ENCODE measurements around the gene PTPRZ1. TPM values are rescaled to one million over a fixed set of nuclear protein-coding genes. Genes with fewer than 3 reads are reported as not detected.

Gene PTPRZ1
- total and polyA plus RNA-seq, 10 of the 15 experiments (the other 5 are each of a cell fraction or from before 2014, with no cell fraction given) = 0.05 to 0.21 (median 0.11) TPM; not detected in 7

DNA sequence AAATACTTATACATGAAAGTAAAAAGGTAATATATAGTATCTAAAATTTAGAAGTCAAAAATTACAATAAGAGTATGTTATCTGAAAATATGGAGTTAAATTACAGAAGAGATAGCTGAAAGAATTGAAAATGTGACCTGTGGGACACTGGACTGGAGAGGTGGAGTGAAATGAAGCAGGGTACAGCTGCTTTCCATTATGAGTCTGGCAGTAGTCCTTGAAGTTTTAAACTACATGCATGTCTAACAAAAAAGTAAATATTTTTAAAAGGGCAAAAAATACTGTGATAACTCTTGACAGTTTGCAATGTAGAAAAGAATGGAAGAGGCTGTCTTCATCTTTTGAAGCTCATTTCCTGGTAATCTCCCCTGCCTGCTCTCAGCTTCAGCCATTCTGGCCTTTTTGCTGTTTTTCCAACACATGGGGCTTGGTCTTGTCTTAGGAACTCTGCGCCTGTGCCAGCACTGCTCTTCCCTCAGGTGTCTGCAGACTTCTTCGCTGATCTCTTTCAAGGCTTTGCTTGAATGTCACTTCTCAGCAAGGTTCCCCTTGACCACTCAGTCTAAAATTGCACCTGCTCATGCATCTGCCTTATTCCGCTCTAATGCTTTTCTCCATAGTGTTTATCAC, 36.9 kb downstream of the PTPRZ1 start:
- RAD21 ChIA-PET (ENCODE audit: unreplicated experiment) = no interaction called here
- H3K4me3 ChIP-seq = no peak overlapping the region
- in situ Hi-C loops (cut with MboI) (no loop called here), intact Hi-C loops (cut with micrococcal nuclease; ENCODE audit: unreplicated experiment) (no loop called here)
- H4K20me1 ChIP-seq (ENCODE audit: control insufficient read depth, insufficient read depth) = no peaks in the 10 kb centered on the region
- no peaks in the 10 kb centered on the region for H3K79me2 ChIP-seq (ENCODE audit: control insufficient read depth, insufficient read depth, low read length)
- H3K9ac ChIP-seq (ENCODE audit: control insufficient read depth, insufficient read depth, low read length) = no peak overlapping the region
- DNase-seq (ENCODE audit: low read depth, low spot score) = no peak
- H3K4me1 ChIP-seq (ENCODE audit: control insufficient read depth, insufficient read depth, low read length) = no peaks in the 10 kb centered on the region
- H2AFZ ChIP-seq (ENCODE audit: control insufficient read depth, low read depth, low read length) = no peak overlapping the region
- ATAC-seq = no peak
- no peaks in the 10 kb centered on the region for H3K27me3 ChIP-seq (replicated peaks in 1 of 2; ENCODE audit: control insufficient read depth in 2 of 2, insufficient read depth in 2 of 2, low read length in 1 of 2)
- FAIRE-seq = no peak
- CTCF ChIA-PET = interaction anchor here (1.0 kb wide), 1 partner anchor 9 kb away, joined by 3 read pairs; no protein-coding TSS in a partner anchor
- no peak overlapping the region for H3K27ac ChIP-seq (ENCODE audit: control insufficient read depth, insufficient read depth)
- no TSS peak for BruUV-seq (replicated peaks)
- no peaks in the 10 kb centered on the region for H3K36me3 ChIP-seq (ENCODE audit: control insufficient read depth in 2 of 2, insufficient read depth in 2 of 2, low read length in 1 of 2)
- 55% methylated on average over 3 of the region's 3 CpGs for WGBS (ENCODE audit: insufficient coverage, insufficient replicate concordance, low lambda C conversion rate, missing lambda C conversion rate)
- H3K4me2 ChIP-seq (ENCODE audit: control insufficient read depth, insufficient read depth) = no peak overlapping the region
- POLR2A ChIA-PET = interaction anchor here (0.5 kb wide), 1 partner anchor 1961 kb away, joined by 4 read pairs; no protein-coding TSS in a partner anchor
- H3K9me3 ChIP-seq (replicated peaks; ENCODE audit: control insufficient read depth, insufficient read depth, low read length) = no peaks in the 10 kb centered on the region
- SMC1A ChIA-PET (ENCODE audit: uncharacterized antibody, unreplicated experiment) = interaction anchor here (1.0 kb wide), 1 partner anchor 10 kb away, joined by 3 read pairs; no protein-coding TSS in a partner anchor
- TF ChIP-seq RAD51 (IDR thresholded peaks at IDR 0.05) (no peak), SIN3A (IDR thresholded peaks at IDR 0.05; ENCODE audit: low read depth, low read length) (no peak), SP1 (IDR thresholded peaks at IDR 0.05; ENCODE audit: low read depth, low read length) (no peak), POU2F2 (IDR thresholded peaks at IDR 0.05; ENCODE audit: borderline replicate concordance, low read depth, low read length) (no peak), NFXL1 (IDR thresholded peaks at IDR 0.05; ENCODE audit: borderline replicate concordance) (no peak), GATAD2B (conservative IDR thresholded peaks at IDR 0.05; ENCODE audit: low read depth) (no peak), HCFC1 (IDR thresholded peaks at IDR 0.05; ENCODE audit: low read length) (no peak), POLR2A (IDR thresholded peaks at IDR 0.05; ENCODE audit: low read depth, low read length) (no peak), NFYB (IDR thresholded peaks at IDR 0.05; ENCODE audit: insufficient read depth, low read depth, low read length) (no peak), WRNIP1 (IDR thresholded peaks at IDR 0.05; ENCODE audit: borderline replicate concordance, low read depth, low read length) (no peak)
- TF ChIP-seq, protein P1, sequence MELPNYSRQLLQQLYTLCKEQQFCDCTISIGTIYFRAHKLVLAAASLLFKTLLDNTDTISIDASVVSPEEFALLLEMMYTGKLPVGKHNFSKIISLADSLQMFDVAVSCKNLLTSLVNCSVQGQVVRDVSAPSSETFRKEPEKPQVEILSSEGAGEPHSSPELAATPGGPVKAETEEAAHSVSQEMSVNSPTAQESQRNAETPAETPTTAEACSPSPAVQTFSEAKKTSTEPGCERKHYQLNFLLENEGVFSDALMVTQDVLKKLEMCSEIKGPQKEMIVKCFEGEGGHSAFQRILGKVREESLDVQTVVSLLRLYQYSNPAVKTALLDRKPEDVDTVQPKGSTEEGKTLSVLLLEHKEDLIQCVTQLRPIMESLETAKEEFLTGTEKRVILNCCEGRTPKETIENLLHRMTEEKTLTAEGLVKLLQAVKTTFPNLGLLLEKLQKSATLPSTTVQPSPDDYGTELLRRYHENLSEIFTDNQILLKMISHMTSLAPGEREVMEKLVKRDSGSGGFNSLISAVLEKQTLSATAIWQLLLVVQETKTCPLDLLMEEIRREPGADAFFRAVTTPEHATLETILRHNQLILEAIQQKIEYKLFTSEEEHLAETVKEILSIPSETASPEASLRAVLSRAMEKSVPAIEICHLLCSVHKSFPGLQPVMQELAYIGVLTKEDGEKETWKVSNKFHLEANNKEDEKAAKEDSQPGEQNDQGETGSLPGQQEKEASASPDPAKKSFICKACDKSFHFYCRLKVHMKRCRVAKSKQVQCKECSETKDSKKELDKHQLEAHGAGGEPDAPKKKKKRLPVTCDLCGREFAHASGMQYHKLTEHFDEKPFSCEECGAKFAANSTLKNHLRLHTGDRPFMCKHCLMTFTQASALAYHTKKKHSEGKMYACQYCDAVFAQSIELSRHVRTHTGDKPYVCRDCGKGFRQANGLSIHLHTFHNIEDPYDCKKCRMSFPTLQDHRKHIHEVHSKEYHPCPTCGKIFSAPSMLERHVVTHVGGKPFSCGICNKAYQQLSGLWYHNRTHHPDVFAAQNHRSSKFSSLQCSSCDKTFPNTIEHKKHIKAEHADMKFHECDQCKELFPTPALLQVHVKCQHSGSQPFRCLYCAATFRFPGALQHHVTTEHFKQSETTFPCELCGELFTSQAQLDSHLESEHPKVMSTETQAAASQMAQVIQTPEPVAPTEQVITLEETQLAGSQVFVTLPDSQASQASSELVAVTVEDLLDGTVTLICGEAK (IDR thresholded peaks at IDR 0.05; ENCODE audit: borderline replicate concordance) = no peak
- TF ChIP-seq, protein P2, sequence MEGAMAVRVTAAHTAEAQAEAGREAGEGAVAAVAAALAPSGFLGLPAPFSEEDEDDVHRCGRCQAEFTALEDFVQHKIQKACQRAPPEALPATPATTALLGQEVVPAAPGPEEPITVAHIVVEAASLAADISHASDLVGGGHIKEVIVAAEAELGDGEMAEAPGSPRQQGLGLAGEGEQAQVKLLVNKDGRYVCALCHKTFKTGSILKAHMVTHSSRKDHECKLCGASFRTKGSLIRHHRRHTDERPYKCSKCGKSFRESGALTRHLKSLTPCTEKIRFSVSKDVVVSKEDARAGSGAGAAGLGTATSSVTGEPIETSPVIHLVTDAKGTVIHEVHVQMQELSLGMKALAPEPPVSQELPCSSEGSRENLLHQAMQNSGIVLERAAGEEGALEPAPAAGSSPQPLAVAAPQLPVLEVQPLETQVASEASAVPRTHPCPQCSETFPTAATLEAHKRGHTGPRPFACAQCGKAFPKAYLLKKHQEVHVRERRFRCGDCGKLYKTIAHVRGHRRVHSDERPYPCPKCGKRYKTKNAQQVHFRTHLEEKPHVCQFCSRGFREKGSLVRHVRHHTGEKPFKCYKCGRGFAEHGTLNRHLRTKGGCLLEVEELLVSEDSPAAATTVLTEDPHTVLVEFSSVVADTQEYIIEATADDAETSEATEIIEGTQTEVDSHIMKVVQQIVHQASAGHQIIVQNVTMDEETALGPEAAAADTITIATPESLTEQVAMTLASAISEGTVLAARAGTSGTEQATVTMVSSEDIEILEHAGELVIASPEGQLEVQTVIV (IDR thresholded peaks at IDR 0.05; ENCODE audit: borderline replicate concordance, partially characterized antibody) = no peak
- TF ChIP-seq, protein P3, sequence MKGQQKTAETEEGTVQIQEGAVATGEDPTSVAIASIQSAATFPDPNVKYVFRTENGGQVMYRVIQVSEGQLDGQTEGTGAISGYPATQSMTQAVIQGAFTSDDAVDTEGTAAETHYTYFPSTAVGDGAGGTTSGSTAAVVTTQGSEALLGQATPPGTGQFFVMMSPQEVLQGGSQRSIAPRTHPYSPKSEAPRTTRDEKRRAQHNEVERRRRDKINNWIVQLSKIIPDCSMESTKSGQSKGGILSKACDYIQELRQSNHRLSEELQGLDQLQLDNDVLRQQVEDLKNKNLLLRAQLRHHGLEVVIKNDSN (IDR thresholded peaks at IDR 0.05; ENCODE audit: borderline replicate concordance, extremely low read length, insufficient read depth, low read depth, low read length) = no peak
- TF ChIP-seq, protein P4, sequence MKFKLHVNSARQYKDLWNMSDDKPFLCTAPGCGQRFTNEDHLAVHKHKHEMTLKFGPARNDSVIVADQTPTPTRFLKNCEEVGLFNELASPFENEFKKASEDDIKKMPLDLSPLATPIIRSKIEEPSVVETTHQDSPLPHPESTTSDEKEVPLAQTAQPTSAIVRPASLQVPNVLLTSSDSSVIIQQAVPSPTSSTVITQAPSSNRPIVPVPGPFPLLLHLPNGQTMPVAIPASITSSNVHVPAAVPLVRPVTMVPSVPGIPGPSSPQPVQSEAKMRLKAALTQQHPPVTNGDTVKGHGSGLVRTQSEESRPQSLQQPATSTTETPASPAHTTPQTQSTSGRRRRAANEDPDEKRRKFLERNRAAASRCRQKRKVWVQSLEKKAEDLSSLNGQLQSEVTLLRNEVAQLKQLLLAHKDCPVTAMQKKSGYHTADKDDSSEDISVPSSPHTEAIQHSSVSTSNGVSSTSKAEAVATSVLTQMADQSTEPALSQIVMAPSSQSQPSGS (IDR thresholded peaks at IDR 0.05; ENCODE audit: low read length) = no peak

Data from GM12878 (cell line).